Upper lobe of left lung (tissue), 6 donors: ENCODE measurements around the gene COL17A1. TPM values are rescaled to one million over a fixed set of nuclear protein-coding genes. Genes with fewer than 3 reads are reported as not detected.

ENCODE experiments used
- ATAC-seq, 2 donors: fragments of 200-7000 bp; cut with Tn5 transposase; one replicate each; pipeline ENCODE4 v1.9.1; 2022; ENCODE audit warnings: mild to moderate bottlenecking in 2 of 2, moderate library complexity in 2 of 2; ENCODE audit not compliant: low FRiP score in 2 of 2
- DNase-seq, 2 donors: peaks; one replicate each; pipeline ENCODE4 v3.0.0-alpha.2; 2019 to 2020
- H3K27ac ChIP-seq, 4 donors: fragments of 200-600 bp; sonication (generic); one replicate each; pipeline ENCODE4 v1.5.1; 2016 to 2019
- H3K27me3 ChIP-seq, 4 donors: fragments of 200-600 bp; sonication (generic); one replicate each; pipeline ENCODE4 v1.5.1; 2017 to 2019
- H3K36me3 ChIP-seq, 4 donors: fragments of 200-600 bp; sonication (generic); one replicate each; pipeline ENCODE4 v1.5.1; 2016 to 2019
- H3K4me1 ChIP-seq, 4 donors: fragments of 200-600 bp; sonication (generic); one replicate each; pipeline ENCODE4 v1.5.1; 2018 to 2019
- H3K4me3 ChIP-seq, 4 donors: fragments of 200-600 bp; sonication (generic); one replicate each; pipeline ENCODE4 v1.5.1; 2017 to 2019; ENCODE audit warnings: mild to moderate bottlenecking in 2 of 4, moderate library complexity in 1 of 4
- H3K9me3 ChIP-seq, 4 donors: fragments of 200-600 bp; sonication (generic); one replicate each; pipeline ENCODE4 v1.5.1; 2018 to 2019
- CTCF ChIP-seq, 6 experiments: fragments of 450-650 bp in 4 of 6; fragments of 200-600 bp in 2 of 6; sonication (generic) in 2 of 6; IDR thresholded peaks; one replicate each; pipeline ENCODE4 v1.5.1; 2016 to 2019; ENCODE audit warnings: antibody characterized with exemption in 6 of 6
- EP300 ChIP-seq, 4 donors: sonication (generic); formaldehyde crosslinking; IDR thresholded peaks; one replicate each; pipeline ENCODE4 v1.5.1; 2017; ENCODE audit warnings: antibody characterized with exemption in 4 of 4, control low read depth in 2 of 4
- POLR2A ChIP-seq, 4 donors: fragments of 450-650 bp; IDR thresholded peaks; one replicate each; pipeline ENCODE4 v1.5.1; 2016 to 2017; ENCODE audit warnings: antibody characterized with exemption in 4 of 4, mild to moderate bottlenecking in 2 of 4
- POLR2AphosphoS5 ChIP-seq, 2 donors: sonication (generic); formaldehyde crosslinking; IDR thresholded peaks; one replicate each; pipeline ENCODE4 v1.5.1; 2017; ENCODE audit warnings: antibody characterized with exemption in 2 of 2
- WGBS, 2 donors: methylation state at CpG; one replicate each; pipeline ENCODE4 v1.1.5; 2017 to 2018; 5-methylcytosine and 5-hydroxymethylcytosine counted together
- total RNA-seq, 6 donors: library from RNA; depleted of rRNA in 4 of 6; stranded (reverse); fragments of >200 nt in 4 of 6; gene quantifications; one replicate each; pipeline versions ENCODE4 v1.1.0 to v1.2.1, GENCODE V29; 2016 to 2021
- donor health status: DM: no; HTN: no; CAD: no; lungs with moderate emphysema.
- donor health status: DM: no; HTN: yes; CAD: no; lungs with severe emphysema.

COL17A1 gene
- total RNA-seq, 6 donors from 2014 or later, result 1.0 to 2.0 (median 1.6) TPM

GRCh38 chr10:104119996-104120395 lies 34.3 kb upstream of the COL17A1 start:
- WGBS, 2 donors, result 77 to 83% methylated on average over 3 of the region's 3 CpGs
- Histone ChIP-seq H3K4me1 (peaks cover 9 to 22% (median 15%) of the 10 kb centered on the region in 4 donors), H3K27me3 (no peaks in the 10 kb centered on the region), H3K9me3 (no peaks in the 10 kb centered on the region), H3K4me3 (no peak overlapping the region), H3K36me3 (peaks cover 0 to under 1% (median 0%) of the 10 kb centered on the region in 4 donors), H3K27ac (peak overlapping the region; percentile 95 to 99 (median 98))
- ATAC-seq (no peak), DNase-seq (no peak)
- TF ChIP-seq EP300 (IDR thresholded peaks at IDR 0.05) (no peak), POLR2AphosphoS5 (IDR thresholded peaks at IDR 0.05) (no peak), POLR2A (IDR thresholded peaks at IDR 0.05) (no peak), CTCF (IDR thresholded peaks at IDR 0.05) (no peak)

GRCh38 chr10:104117839-104118323 lies 32.2 kb upstream of the COL17A1 start:
- ATAC-seq (no peak), DNase-seq (peak in 1 of 2 donors; percentile 61)
- H3K9me3 ChIP-seq, result no peaks in the 10 kb centered on the region
- WGBS, 2 donors, result 71 to 80% methylated on average over 4 of the region's 4 CpGs
- no peaks in the 10 kb centered on the region for H3K27me3 ChIP-seq
- no peak overlapping the region for H3K4me3 ChIP-seq
- peak overlapping the region in 2 of 4 donors; percentile 51 to 59 for H3K27ac ChIP-seq
- H3K36me3 ChIP-seq, result no peaks in the 10 kb centered on the region
- H3K4me1 ChIP-seq, result peaks cover 9 to 19% (median 13%) of the 10 kb centered on the region in 4 donors
- no peak for TF ChIP-seq POLR2A (IDR thresholded peaks at IDR 0.05)
- peak in 1 of 4 donors; percentile 38 for TF ChIP-seq EP300 (IDR thresholded peaks at IDR 0.05)
- peak in 1 of 2 donors; percentile 22 for TF ChIP-seq POLR2AphosphoS5 (IDR thresholded peaks at IDR 0.05)
- TF ChIP-seq CTCF (IDR thresholded peaks at IDR 0.05), result no peak

- WGBS, 2 donors, result 46 to 50% methylated on average over 1 of the region's 1 CpG
- H3K27ac ChIP-seq, result no peak overlapping the region
- H3K4me3 ChIP-seq, result no peak overlapping the region
- H3K9me3 ChIP-seq, result no peaks in the 10 kb centered on the region
- TF ChIP-seq EP300 (IDR thresholded peaks at IDR 0.05) (no peak), POLR2AphosphoS5 (IDR thresholded peaks at IDR 0.05) (no peak), CTCF (IDR thresholded peaks at IDR 0.05) (no peak), POLR2A (IDR thresholded peaks at IDR 0.05) (no peak)
- peaks cover 0 to 6% (median 3%) of the 10 kb centered on the region in 4 donors for H3K4me1 ChIP-seq
- no peaks in the 10 kb centered on the region for H3K36me3 ChIP-seq
- DNase-seq (no peak), ATAC-seq (no peak)
- no peaks in the 10 kb centered on the region for H3K27me3 ChIP-seq
Observed at GRCh38 chr10:104113376-104113956, 27.8 kb upstream of the COL17A1 start.

- no peaks in the 10 kb centered on the region for H3K27me3 ChIP-seq
- WGBS, 2 donors, result 77 to 82% methylated on average over 3 of the region's 3 CpGs
- H3K4me1 ChIP-seq, result peaks cover 0 to 6% (median 3%) of the 10 kb centered on the region in 4 donors
- no peaks in the 10 kb centered on the region for H3K9me3 ChIP-seq
- TF ChIP-seq POLR2A (IDR thresholded peaks at IDR 0.05) (no peak), POLR2AphosphoS5 (IDR thresholded peaks at IDR 0.05) (no peak), EP300 (IDR thresholded peaks at IDR 0.05) (no peak), CTCF (IDR thresholded peaks at IDR 0.05) (no peak)
- H3K36me3 ChIP-seq, result no peaks in the 10 kb centered on the region
- DNase-seq, result no peak
- no peak for ATAC-seq
- no peak overlapping the region for H3K27ac ChIP-seq
- H3K4me3 ChIP-seq, result no peak overlapping the region
Observed at GRCh38 chr10:104109908-104110662, 24.4 kb upstream of the COL17A1 start.
